HepG2 (cell line): Measurements from ENCODE around the gene NVL. TPM values are rescaled to one million over a fixed set of nuclear protein-coding genes. Genes with fewer than 3 reads are reported as not detected.

Source experiments
- ATAC-seq: fragments of 200-7000 bp; cut with Tn5 transposase; 3 replicates; pipeline ENCODE4 v1.9.1; 2020; ENCODE audit warnings: mild to moderate bottlenecking, moderate library complexity
- BruUV-seq: library from RNA; stranded (reverse); fragments of 400-500 nt; replicated peaks from 2 replicates; lab custom pipeline; 2021; lab: Mats Ljungman, UMichigan
- CTCF ChIA-PET: fragments of 300-600 bp; formaldehyde crosslinking; extraction: SDS; loops from one replicate; lab custom pipeline; 2021; ENCODE audit warnings: low total read pairs, inconsistent platforms, low intra/inter-chr PET ratio; lab: Yijun Ruan, JAX
- POLR2A ChIA-PET: fragments of 350-600 bp; sonication (Branson Sonifier 250); formaldehyde crosslinking; loops from one replicate; lab custom pipeline; 2020; ENCODE audit warnings: antibody characterized with exemption, inconsistent platforms; lab: Yijun Ruan, JAX
- DNase-seq: peaks from one replicate; pipeline ENCODE4 v3.0.0-alpha.2; 2015; ENCODE audit warnings: low spot score
- FAIRE-seq: peaks from 3 replicates; lab custom pipeline; 2011; peaks lifted over from hg19 to GRCh38; lab: Jason Lieb, UNC
- H2AFZ ChIP-seq: one replicate; pipeline ENCODE4 v1.6.1; 2011; ENCODE audit warnings: low read length, inconsistent platforms
- H3K27ac ChIP-seq: fragments of 300-600 bp; 3 replicates; pipeline ENCODE4 v1.8.0; 2011; ENCODE audit warnings: mixed run types, mild to moderate bottlenecking, mixed read lengths, low read length, inconsistent platforms; ENCODE audit not compliant: insufficient read depth; ENCODE audit errors: extremely low read length
- H3K27me3 ChIP-seq, 2 experiments: fragments of 200-600 bp in 1 of 2; 2 replicates in 1 of 2; 3 replicates in 1 of 2; pipeline versions ENCODE4 v1.6.0 to v1.8.0; 2011; ENCODE audit warnings: low read length in 2 of 2, mild to moderate bottlenecking in 2 of 2, moderate library complexity in 2 of 2, inconsistent platforms in 1 of 2; ENCODE audit not compliant: insufficient read depth in 2 of 2, control insufficient read depth in 1 of 2
- H3K36me3 ChIP-seq, 2 experiments: fragments of 200-600 bp in 1 of 2; replicated peaks in 1 of 2; 2 replicates in 1 of 2; 3 replicates in 1 of 2; pipeline versions ENCODE4 v1.5.1 to v1.8.0; 2011; ENCODE audit warnings: low read length in 2 of 2, inconsistent platforms in 1 of 2; ENCODE audit not compliant: insufficient read depth in 2 of 2, control insufficient read depth in 1 of 2
- H3K4me1 ChIP-seq: 2 replicates; pipeline ENCODE4 v1.5.1; 2012; ENCODE audit warnings: low read length, inconsistent platforms; ENCODE audit not compliant: insufficient read depth
- H3K4me2 ChIP-seq: 2 replicates; pipeline ENCODE4 v1.6.0; 2011; ENCODE audit warnings: low read depth, low read length, inconsistent platforms
- H3K4me3 ChIP-seq, 3 experiments: fragments of 200-600 bp in 1 of 3; sonication (generic), shearing (Covaris generic) in 1 of 3; replicated peaks in 1 of 3; 2 replicates each; pipeline ENCODE4 v1.5.1; 2011 to 2016; ENCODE audit warnings: low read length in 3 of 3, inconsistent platforms in 2 of 3, low read depth in 2 of 3, mild to moderate bottlenecking in 2 of 3, control low read depth in 1 of 3, mixed read lengths in 1 of 3; ENCODE audit not compliant: insufficient read depth in 1 of 3
- H3K79me2 ChIP-seq: one replicate; pipeline ENCODE4 v1.6.1; 2011; ENCODE audit warnings: low read length, inconsistent platforms; ENCODE audit not compliant: insufficient read depth
- H3K9ac ChIP-seq: 2 replicates; pipeline ENCODE4 v1.6.0; 2011; ENCODE audit warnings: mild to moderate bottlenecking, low read depth, low read length, inconsistent platforms; ENCODE audit not compliant: insufficient read depth
- H3K9me3 ChIP-seq: 2 replicates; pipeline ENCODE4 v1.5.1; 2012; ENCODE audit warnings: mild to moderate bottlenecking, low read length
- H4K20me1 ChIP-seq: 2 replicates; pipeline ENCODE4 v1.6.0; 2011; ENCODE audit warnings: inconsistent platforms, mild to moderate bottlenecking, low read length, moderate library complexity; ENCODE audit not compliant: insufficient read depth
- CBX5 ChIP-seq: sonication (generic); formaldehyde crosslinking; IDR thresholded peaks from 2 replicates; pipeline ENCODE4 v1.4.0; 2020; ENCODE audit warnings: missing genetic modification reagents, borderline replicate concordance
- DNMT3B ChIP-seq: conservative IDR thresholded peaks from 2 replicates; pipeline ENCODE4 v1.6.1; 2016; ENCODE audit warnings: missing biosample characterization, control low read depth
- HDAC2 ChIP-seq: sonication (generic); formaldehyde crosslinking; IDR thresholded peaks from 2 replicates; pipeline ENCODE4 v1.4.0; 2020; ENCODE audit warnings: missing genetic modification reagents
- KLF6 ChIP-seq: IDR thresholded peaks from 2 replicates; pipeline ENCODE4 v1.8.0; 2016; ENCODE audit warnings: missing biosample characterization, missing genetic modification reagents
- NFKB2 ChIP-seq: sonication (generic); formaldehyde crosslinking; IDR thresholded peaks from 2 replicates; pipeline ENCODE4 v1.4.0; 2020; ENCODE audit warnings: missing genetic modification reagents, borderline replicate concordance
- SAP130 ChIP-seq: IDR thresholded peaks from 2 replicates; pipeline ENCODE4 v1.6.1; 2016; ENCODE audit warnings: low read depth
- ZFX ChIP-seq: sonication (generic); formaldehyde crosslinking; IDR thresholded peaks from 2 replicates; pipeline ENCODE4 v1.4.0; 2020; ENCODE audit warnings: mild to moderate bottlenecking, low read depth, missing genetic modification reagents, moderate library complexity
- ZNF30 ChIP-seq: sonication (generic); formaldehyde crosslinking; IDR thresholded peaks from 2 replicates; pipeline ENCODE4 v1.5.0; 2020; ENCODE audit warnings: mild to moderate bottlenecking, missing genetic modification reagents
- ZNF333 ChIP-seq: sonication (generic); formaldehyde crosslinking; IDR thresholded peaks from 2 replicates; pipeline ENCODE4 v1.4.0; 2020; ENCODE audit warnings: mild to moderate bottlenecking, missing genetic modification reagents, borderline replicate concordance
- ZNF451 ChIP-seq: sonication (generic); formaldehyde crosslinking; IDR thresholded peaks from 2 replicates; pipeline ENCODE4 v1.5.0; 2020; ENCODE audit warnings: mild to moderate bottlenecking, missing genetic modification reagents
- ZNF746 ChIP-seq: sonication (generic); formaldehyde crosslinking; IDR thresholded peaks from 2 replicates; pipeline ENCODE4 v1.8.0; 2022; ENCODE audit warnings: mild to moderate bottlenecking, missing genetic modification reagents
- ZNF891 ChIP-seq: sonication (generic); formaldehyde crosslinking; IDR thresholded peaks from 2 replicates; pipeline ENCODE4 v1.5.0; 2020; ENCODE audit warnings: mild to moderate bottlenecking, missing genetic modification reagents
- WGBS: methylation state at CpG from one replicate; pipeline ENCODE4 v1.1.6; 2017; ENCODE audit warnings: low lambda C conversion rate; 5-methylcytosine and 5-hydroxymethylcytosine counted together
- in situ Hi-C: cut with HindIII; loops from 2 replicates; pipeline ENCODE4 v1.10.0; 2017; ENCODE audit warnings: low pct_unique_long_range_greater_than_20kb; ENCODE audit not compliant: extremely low pct_ligation_motif_present
- intact Hi-C: fragments of 100-400 bp; cut with micrococcal nuclease; formaldehyde crosslinking; loops from one replicate; pipeline ENCODE4 v1.10.0; 2022; ENCODE audit not compliant: unreplicated experiment
- polyA plus RNA-seq, 8 experiments: library from polyadenylated mRNA; depleted of rRNA in 3 of 8; stranded (reverse) in 7 of 8; unstranded in 1 of 8; fragments of >200 nt; fragmentation: Illumina TruSeq in 4 of 8; extraction: Trizol in 4 of 8; gene quantifications; 2 replicates each; pipeline versions ENCODE4 v1.2.1 to v1.2.3, GENCODE V29; 2011 to 2016; ENCODE audit warnings: low read depth in 4 of 8, missing spikeins in 1 of 8, mixed read lengths in 1 of 8; ENCODE audit not compliant: insufficient read depth in 1 of 8
- total RNA-seq, 5 experiments: library from RNA; depleted of rRNA; stranded (reverse); fragments of >200 nt; fragmentation: Illumina TruSeq; extraction: Trizol; gene quantifications; 2 replicates each; pipeline ENCODE4 v1.2.3, GENCODE V29; 2016; ENCODE audit warnings: low read depth in 1 of 5
- TF ChIP-seq, protein P1 (sequence below): sonication (generic); formaldehyde crosslinking; IDR thresholded peaks from 2 replicates; pipeline ENCODE4 v1.4.0; 2020; ENCODE audit warnings: low read depth, mild to moderate bottlenecking, missing genetic modification reagents
- TF ChIP-seq, protein P2 (sequence below): sonication (generic); formaldehyde crosslinking; IDR thresholded peaks from 2 replicates; pipeline ENCODE4 v1.4.0; 2020; ENCODE audit warnings: missing genetic modification reagents
- TF ChIP-seq, protein P3 (sequence below): sonication (generic); formaldehyde crosslinking; IDR thresholded peaks from 2 replicates; pipeline ENCODE4 v1.5.1; 2020; ENCODE audit warnings: missing genetic modification reagents, mild to moderate bottlenecking, borderline replicate concordance

NVL gene
- total and polyA plus RNA-seq, 2 of the 13 experiments (the other 11 are each of a cell fraction or from before 2014, with no cell fraction given), result 8.3 to 21.0 TPM

DNA sequence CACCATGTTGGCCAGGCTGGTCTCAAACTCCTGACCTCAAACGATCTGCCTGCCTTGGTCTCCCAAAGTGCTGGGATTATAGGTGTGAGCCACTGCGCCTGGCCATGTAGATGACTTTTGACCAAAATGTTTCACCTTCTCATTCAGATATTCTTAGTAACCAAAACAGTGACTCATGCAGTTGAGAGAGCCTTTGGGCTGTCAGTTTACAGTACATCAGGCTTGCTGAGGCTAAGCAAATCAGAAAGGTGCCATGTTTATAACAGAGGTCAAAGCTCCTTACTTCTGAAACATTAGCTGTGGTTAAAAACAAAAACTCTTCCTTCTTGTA, 47.7 kb upstream of the NVL start (continued):
- no peak for TF ChIP-seq HDAC2
- TF ChIP-seq NFKB2, result no peak
- no peak for TF ChIP-seq ZNF451 (CRISPR knock-in tag)
- TF ChIP-seq, protein P1, sequence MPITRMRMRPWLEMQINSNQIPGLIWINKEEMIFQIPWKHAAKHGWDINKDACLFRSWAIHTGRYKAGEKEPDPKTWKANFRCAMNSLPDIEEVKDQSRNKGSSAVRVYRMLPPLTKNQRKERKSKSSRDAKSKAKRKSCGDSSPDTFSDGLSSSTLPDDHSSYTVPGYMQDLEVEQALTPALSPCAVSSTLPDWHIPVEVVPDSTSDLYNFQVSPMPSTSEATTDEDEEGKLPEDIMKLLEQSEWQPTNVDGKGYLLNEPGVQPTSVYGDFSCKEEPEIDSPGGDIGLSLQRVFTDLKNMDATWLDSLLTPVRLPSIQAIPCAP (CRISPR knock-in tag), result no peak
- TF ChIP-seq KLF6 (CRISPR knock-in tag), result no peak
- no peak for TF ChIP-seq CBX5
- TF ChIP-seq SAP130 (CRISPR knock-in tag), result 0 out of 2 replicates have a peak, but pooled peaks have one; percentile 18
- TF ChIP-seq, all 625 proteins: peak for 3

DNA sequence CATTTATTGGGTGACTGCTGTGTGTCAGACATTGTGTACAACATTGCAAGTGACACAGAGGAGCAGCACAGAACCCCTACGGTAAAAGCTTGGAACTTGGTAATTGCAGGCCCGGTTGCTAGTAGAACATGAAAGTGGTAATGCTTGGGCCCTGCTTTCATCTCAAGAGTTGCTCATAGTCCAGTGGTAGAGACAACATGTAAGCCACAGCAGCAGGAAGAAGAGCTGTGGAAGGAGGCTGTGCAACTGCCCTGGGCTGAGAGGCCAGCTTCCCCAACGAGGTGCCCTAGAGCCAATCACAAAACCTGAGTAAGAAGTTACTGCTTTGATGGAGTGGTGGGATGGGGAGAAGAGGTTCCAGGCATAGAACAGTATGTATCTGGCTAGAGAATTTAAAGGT, 45.1 kb upstream of the NVL start:
- Histone ChIP-seq H3K36me3 (peaks cover 8 to 39% of the 10 kb centered on the region in 2 experiments), H3K9me3 (no peaks in the 10 kb centered on the region), H3K27ac (no peak overlapping the region), H3K4me3 (no peak overlapping the region), H3K4me1 (peaks cover 11% of the 10 kb centered on the region), H4K20me1 (no peaks in the 10 kb centered on the region), H3K79me2 (no peaks in the 10 kb centered on the region), H3K4me2 (no peak overlapping the region), H3K27me3 (no peaks in the 10 kb centered on the region), H3K9ac (no peak overlapping the region), H2AFZ (no peak overlapping the region)
- no peak for TF ChIP-seq ZNF746 (CRISPR knock-in tag)
- TF ChIP-seq ZNF30 (CRISPR knock-in tag), result no peak
- TF ChIP-seq DNMT3B (CRISPR knock-in tag), result no peak
- TF ChIP-seq ZFX (CRISPR knock-in tag), result no peak
- no peak for TF ChIP-seq ZNF333 (CRISPR knock-in tag)
- TF ChIP-seq, protein P2, sequence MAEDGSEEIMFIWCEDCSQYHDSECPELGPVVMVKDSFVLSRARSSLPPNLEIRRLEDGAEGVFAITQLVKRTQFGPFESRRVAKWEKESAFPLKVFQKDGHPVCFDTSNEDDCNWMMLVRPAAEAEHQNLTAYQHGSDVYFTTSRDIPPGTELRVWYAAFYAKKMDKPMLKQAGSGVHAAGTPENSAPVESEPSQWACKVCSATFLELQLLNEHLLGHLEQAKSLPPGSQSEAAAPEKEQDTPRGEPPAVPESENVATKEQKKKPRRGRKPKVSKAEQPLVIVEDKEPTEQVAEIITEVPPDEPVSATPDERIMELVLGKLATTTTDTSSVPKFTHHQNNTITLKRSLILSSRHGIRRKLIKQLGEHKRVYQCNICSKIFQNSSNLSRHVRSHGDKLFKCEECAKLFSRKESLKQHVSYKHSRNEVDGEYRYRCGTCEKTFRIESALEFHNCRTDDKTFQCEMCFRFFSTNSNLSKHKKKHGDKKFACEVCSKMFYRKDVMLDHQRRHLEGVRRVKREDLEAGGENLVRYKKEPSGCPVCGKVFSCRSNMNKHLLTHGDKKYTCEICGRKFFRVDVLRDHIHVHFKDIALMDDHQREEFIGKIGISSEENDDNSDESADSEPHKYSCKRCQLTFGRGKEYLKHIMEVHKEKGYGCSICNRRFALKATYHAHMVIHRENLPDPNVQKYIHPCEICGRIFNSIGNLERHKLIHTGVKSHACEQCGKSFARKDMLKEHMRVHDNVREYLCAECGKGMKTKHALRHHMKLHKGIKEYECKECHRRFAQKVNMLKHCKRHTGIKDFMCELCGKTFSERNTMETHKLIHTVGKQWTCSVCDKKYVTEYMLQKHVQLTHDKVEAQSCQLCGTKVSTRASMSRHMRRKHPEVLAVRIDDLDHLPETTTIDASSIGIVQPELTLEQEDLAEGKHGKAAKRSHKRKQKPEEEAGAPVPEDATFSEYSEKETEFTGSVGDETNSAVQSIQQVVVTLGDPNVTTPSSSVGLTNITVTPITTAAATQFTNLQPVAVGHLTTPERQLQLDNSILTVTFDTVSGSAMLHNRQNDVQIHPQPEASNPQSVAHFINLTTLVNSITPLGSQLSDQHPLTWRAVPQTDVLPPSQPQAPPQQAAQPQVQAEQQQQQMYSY (CRISPR knock-in tag), result no peak
- TF ChIP-seq, protein P3, sequence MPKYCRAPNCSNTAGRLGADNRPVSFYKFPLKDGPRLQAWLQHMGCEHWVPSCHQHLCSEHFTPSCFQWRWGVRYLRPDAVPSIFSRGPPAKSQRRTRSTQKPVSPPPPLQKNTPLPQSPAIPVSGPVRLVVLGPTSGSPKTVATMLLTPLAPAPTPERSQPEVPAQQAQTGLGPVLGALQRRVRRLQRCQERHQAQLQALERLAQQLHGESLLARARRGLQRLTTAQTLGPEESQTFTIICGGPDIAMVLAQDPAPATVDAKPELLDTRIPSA (CRISPR knock-in tag), result no peak
- no peak for TF ChIP-seq ZNF891
- ATAC-seq, result no peak
- 96% methylated on average over 3 of the region's 3 CpGs for WGBS
- intact Hi-C loops, result no loop called here
- ChIA-PET CTCF (no interaction called here), POLR2A (no interaction called here)
- no peak for DNase-seq
- no TSS peak for BruUV-seq
- in situ Hi-C loops, result no loop called here
- FAIRE-seq, result no peak
